WTC11 (cell line): ENCODE measurements around the gene ARMC9. TPM values are rescaled to one million over a fixed set of nuclear protein-coding genes. Genes with fewer than 3 reads are reported as not detected.
A peak's percentile ranks its signal among the peaks of the same experiment; 100 is the strongest.

Source experiments
- ATAC-seq: fragments of 200-7000 bp; cut with Tn5 transposase; 2 replicates; pipeline ENCODE4 v1.10.0; 2021; ENCODE audit warnings: mild to moderate bottlenecking, moderate library complexity
- CTCF ChIA-PET: fragments of 300-600 bp; sonication (Branson Sonifier 250); formaldehyde crosslinking; loops from one replicate; lab custom pipeline; 2021; ENCODE audit warnings: antibody characterized with exemption; lab: Charles Lee
- POLR2A ChIA-PET: fragments of 350-600 bp; sonication (Branson Sonifier 250); formaldehyde crosslinking; loops from one replicate; lab custom pipeline; 2021; ENCODE audit warnings: antibody characterized with exemption; lab: Charles Lee
- DNase-seq: peaks from one replicate; pipeline ENCODE4 v3.0.0; 2021; ENCODE audit warnings: low spot score
- H3K27ac Mint-ChIP-seq: 2 replicates; pipeline ENCODE4 v1.8.0; 2021; ENCODE audit warnings: mixed read lengths
- H3K27me3 Mint-ChIP-seq: 2 replicates; pipeline ENCODE4 v1.8.0; 2021; ENCODE audit warnings: low read depth, mild to moderate bottlenecking, moderate library complexity, mixed read lengths
- H3K36me3 Mint-ChIP-seq: 2 replicates; pipeline ENCODE4 v1.8.0; 2021; ENCODE audit warnings: mixed read lengths
- H3K4me1 Mint-ChIP-seq: 2 replicates; pipeline ENCODE4 v1.8.0; 2022; ENCODE audit warnings: mixed read lengths
- H3K4me3 Mint-ChIP-seq: 2 replicates; pipeline ENCODE4 v1.8.0; 2021; ENCODE audit warnings: mild to moderate bottlenecking, moderate library complexity, mixed read lengths
- H3K9me3 Mint-ChIP-seq: 2 replicates; pipeline ENCODE4 v1.8.0; 2021; ENCODE audit warnings: mixed read lengths
- ESRRA ChIP-seq: sonication (generic); formaldehyde crosslinking; IDR thresholded peaks from 2 replicates; pipeline ENCODE4 v1.8.1; 2022; ENCODE audit warnings: mild to moderate bottlenecking, missing genetic modification reagents, borderline replicate concordance
- ETV6 ChIP-seq: sonication (generic); formaldehyde crosslinking; IDR thresholded peaks from 2 replicates; pipeline ENCODE4 v1.8.1; 2022; ENCODE audit warnings: mild to moderate bottlenecking, missing genetic modification reagents
- GRHL2 ChIP-seq: fragments of 250-450 bp; sonication (Bioruptor Pico); IDR thresholded peaks from 2 replicates; pipeline ENCODE4 v1.8.0; 2022; ENCODE audit warnings: mild to moderate bottlenecking, moderate library complexity; ENCODE audit not compliant: insufficient replicate concordance, severe bottlenecking
- KAT7 ChIP-seq: sonication (generic); formaldehyde crosslinking; IDR thresholded peaks from 2 replicates; pipeline ENCODE4 v1.8.1; 2023; ENCODE audit warnings: missing genetic modification reagents, mild to moderate bottlenecking, borderline replicate concordance
- NFATC4 ChIP-seq: fragments of 250-450 bp; sonication (Bioruptor Pico); IDR thresholded peaks from 2 replicates; pipeline ENCODE4 v1.9.0; 2021; ENCODE audit warnings: mild to moderate bottlenecking
- NR2C2 ChIP-seq: sonication (generic); formaldehyde crosslinking; IDR thresholded peaks from 2 replicates; pipeline ENCODE4 v1.8.0; 2022; ENCODE audit warnings: mild to moderate bottlenecking, missing genetic modification reagents
- PRDM15 ChIP-seq: sonication (generic); formaldehyde crosslinking; IDR thresholded peaks from 2 replicates; pipeline ENCODE4 v1.8.0; 2022; ENCODE audit warnings: missing genetic modification reagents
- PRRX2 ChIP-seq: fragments of 250-450 bp; sonication (Bioruptor Pico); IDR thresholded peaks from 2 replicates; pipeline ENCODE4 v1.8.0; 2021; ENCODE audit warnings: mild to moderate bottlenecking
- SOX15 ChIP-seq: fragments of 250-450 bp; sonication (Bioruptor Pico); IDR thresholded peaks from 2 replicates; pipeline ENCODE4 v1.9.0; 2021; ENCODE audit warnings: mild to moderate bottlenecking
- TCF7 ChIP-seq: sonication (generic); formaldehyde crosslinking; IDR thresholded peaks from 2 replicates; pipeline ENCODE4 v1.8.0; 2022; ENCODE audit warnings: mild to moderate bottlenecking, low read depth, missing genetic modification reagents, moderate library complexity
- TP53 ChIP-seq: sonication (generic); formaldehyde crosslinking; IDR thresholded peaks from 2 replicates; pipeline ENCODE4 v1.8.1; 2023; ENCODE audit warnings: mild to moderate bottlenecking, missing genetic modification reagents
- ZBTB43 ChIP-seq: sonication (generic); formaldehyde crosslinking; IDR thresholded peaks from 2 replicates; pipeline ENCODE4 v1.8.1; 2023; ENCODE audit warnings: mild to moderate bottlenecking, missing genetic modification reagents
- ZNF138 ChIP-seq: sonication (generic); formaldehyde crosslinking; conservative IDR thresholded peaks from 2 replicates; pipeline ENCODE4 v1.8.1; 2022; ENCODE audit warnings: mild to moderate bottlenecking, moderate library complexity, missing genetic modification reagents
- ZNF263 ChIP-seq: sonication (generic); formaldehyde crosslinking; IDR thresholded peaks from 2 replicates; pipeline ENCODE4 v1.8.1; 2022; ENCODE audit warnings: low read depth, mild to moderate bottlenecking, moderate library complexity, missing genetic modification reagents
- ZNF281 ChIP-seq: sonication (generic); formaldehyde crosslinking; IDR thresholded peaks from 2 replicates; pipeline ENCODE4 v1.8.0; 2023; ENCODE audit warnings: mild to moderate bottlenecking, missing genetic modification reagents
- ZNF416 ChIP-seq: fragments of 250-450 bp; sonication (Bioruptor Pico); IDR thresholded peaks from 2 replicates; pipeline ENCODE4 v1.9.0; 2021; ENCODE audit warnings: mild to moderate bottlenecking, inconsistent platforms
- ZNF425 ChIP-seq: fragments of 250-450 bp; sonication (Bioruptor Pico); conservative IDR thresholded peaks from 2 replicates; pipeline ENCODE4 v1.9.0; 2021; ENCODE audit warnings: mild to moderate bottlenecking
- total RNA-seq: library from RNA; stranded (reverse); gene quantifications from 3 replicates; pipeline ENCODE4 v1.2.3, GENCODE V29; 2021
- TF ChIP-seq, protein P1 (sequence below): sonication (generic); formaldehyde crosslinking; IDR thresholded peaks from 2 replicates; pipeline ENCODE4 v1.8.0; 2023; ENCODE audit warnings: missing genetic modification reagents, mild to moderate bottlenecking, borderline replicate concordance

ARMC9 gene
- total RNA-seq, 1 experiment from 2014 or later, result 34.9 TPM

DNA sequence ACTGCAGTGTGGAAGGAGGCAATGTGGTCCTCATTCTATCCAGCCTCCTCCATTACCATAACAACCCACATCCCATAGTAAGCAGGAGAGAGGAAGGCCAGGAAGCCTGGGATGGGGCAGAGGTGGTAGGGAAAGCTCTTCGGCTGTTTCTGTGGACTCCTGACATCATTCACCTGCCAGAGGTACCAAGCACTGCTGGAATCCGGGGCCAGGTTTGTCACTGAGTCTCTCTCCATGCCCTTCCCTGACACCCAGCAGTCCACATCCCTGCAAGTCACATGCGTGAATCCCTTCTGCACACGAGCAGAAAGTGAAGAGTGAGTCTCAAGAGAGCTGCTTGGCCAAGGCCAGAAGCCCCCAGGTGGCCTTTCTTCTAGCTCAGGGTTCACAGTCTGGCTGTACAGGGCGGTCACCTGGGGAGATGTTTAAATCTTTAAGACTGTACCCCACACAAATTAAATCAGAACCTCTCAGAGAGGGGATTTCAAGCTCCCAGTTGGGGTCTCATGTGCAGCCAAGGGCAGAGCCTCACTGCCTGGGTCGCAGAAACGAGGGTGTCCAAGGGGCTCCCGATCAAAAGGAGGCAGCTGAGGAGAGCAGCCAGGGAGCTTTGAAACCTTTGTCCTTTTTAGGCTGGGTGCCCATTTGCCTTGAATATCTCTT lies 94.2 kb downstream of the ARMC9 start:
- no peak for ATAC-seq
- H3K36me3 Mint-ChIP-seq, result peaks cover 14% of the 10 kb centered on the region
- TF ChIP-seq TCF7 (no peak), KAT7 (CRISPR knock-in tag) (no peak), ZNF263 (CRISPR knock-in tag) (no peak), NR2C2 (CRISPR knock-in tag) (no peak), TP53 (no peak), ZBTB43 (no peak), ETV6 (CRISPR knock-in tag) (no peak)
- TF ChIP-seq, all 79 proteins: peak for 0
- peak overlapping the region; percentile 34; the same call in 1 of the 2 replicates for H3K27ac Mint-ChIP-seq
- DNase-seq, result no peak
- H3K27me3 Mint-ChIP-seq, result no peaks in the 10 kb centered on the region
- ChIA-PET POLR2A (interaction anchor here (0.6 kb wide), 1 partner anchor 107 kb away, joined by 7 read pairs; no protein-coding TSS in a partner anchor), CTCF (interaction anchor here (0.8 to 1.3 kb wide), 4 partner anchors 102 to 159 kb away, joined by 3 to 4 read pairs (median 3); no protein-coding TSS in a partner anchor)
- H3K4me1 Mint-ChIP-seq, result peaks cover 16% of the 10 kb centered on the region
- no peak overlapping the region for H3K4me3 Mint-ChIP-seq
- 0 out of 2 replicates have a peak, but pooled peaks cover under 1% of the 10 kb centered on the region for H3K9me3 Mint-ChIP-seq

DNA sequence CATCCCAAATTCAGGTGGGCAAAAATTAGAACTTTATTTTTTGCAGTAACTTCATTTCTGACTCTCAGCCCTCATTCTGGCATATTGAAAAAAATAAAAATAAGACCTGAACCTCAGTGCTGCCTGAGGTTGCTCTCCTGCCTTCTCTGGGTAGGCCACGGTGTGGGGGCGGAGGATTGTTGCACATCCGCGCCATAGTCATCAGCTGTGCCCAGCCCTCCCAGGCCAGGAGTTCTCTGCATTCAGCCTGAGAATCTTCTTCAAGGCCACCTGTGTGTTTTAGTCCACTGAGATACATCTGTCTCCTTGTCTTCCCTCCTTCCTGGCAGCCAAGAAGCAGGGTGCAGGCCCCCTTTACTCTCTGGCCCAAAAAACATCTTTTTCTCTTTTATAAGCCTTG lies 94.7 kb downstream of the ARMC9 start:
- no peak for ATAC-seq
- ChIA-PET CTCF (interaction anchor here (0.8 to 1.3 kb wide), 4 partner anchors 101 to 159 kb away, joined by 3 to 4 read pairs (median 3); no protein-coding TSS in a partner anchor), POLR2A (no interaction called here)
- no peaks in the 10 kb centered on the region for H3K27me3 Mint-ChIP-seq
- H3K27ac Mint-ChIP-seq, result no peak overlapping the region
- no peaks in the 10 kb centered on the region for H3K9me3 Mint-ChIP-seq
- H3K4me3 Mint-ChIP-seq, result no peak overlapping the region
- DNase-seq, result no peak
- peaks cover 13% of the 10 kb centered on the region for H3K36me3 Mint-ChIP-seq
- peaks cover 19% of the 10 kb centered on the region for H3K4me1 Mint-ChIP-seq
- no peak for TF ChIP-seq PRRX2 (CRISPR knock-in tag)
- TF ChIP-seq KAT7 (CRISPR knock-in tag), result no peak
- TF ChIP-seq ESRRA (CRISPR knock-in tag), result no peak
- TF ChIP-seq GRHL2 (CRISPR knock-in tag), result no peak
- no peak for TF ChIP-seq ZNF281 (CRISPR knock-in tag)
- TF ChIP-seq SOX15 (CRISPR knock-in tag), result no peak
- no peak for TF ChIP-seq PRDM15 (CRISPR knock-in tag)
- TF ChIP-seq ZNF138 (CRISPR knock-in tag), result no peak
- TF ChIP-seq ZNF425 (CRISPR knock-in tag), result no peak
- TF ChIP-seq ZBTB43, result no peak
- TF ChIP-seq NFATC4 (CRISPR knock-in tag), result no peak
- TF ChIP-seq, protein P1, sequence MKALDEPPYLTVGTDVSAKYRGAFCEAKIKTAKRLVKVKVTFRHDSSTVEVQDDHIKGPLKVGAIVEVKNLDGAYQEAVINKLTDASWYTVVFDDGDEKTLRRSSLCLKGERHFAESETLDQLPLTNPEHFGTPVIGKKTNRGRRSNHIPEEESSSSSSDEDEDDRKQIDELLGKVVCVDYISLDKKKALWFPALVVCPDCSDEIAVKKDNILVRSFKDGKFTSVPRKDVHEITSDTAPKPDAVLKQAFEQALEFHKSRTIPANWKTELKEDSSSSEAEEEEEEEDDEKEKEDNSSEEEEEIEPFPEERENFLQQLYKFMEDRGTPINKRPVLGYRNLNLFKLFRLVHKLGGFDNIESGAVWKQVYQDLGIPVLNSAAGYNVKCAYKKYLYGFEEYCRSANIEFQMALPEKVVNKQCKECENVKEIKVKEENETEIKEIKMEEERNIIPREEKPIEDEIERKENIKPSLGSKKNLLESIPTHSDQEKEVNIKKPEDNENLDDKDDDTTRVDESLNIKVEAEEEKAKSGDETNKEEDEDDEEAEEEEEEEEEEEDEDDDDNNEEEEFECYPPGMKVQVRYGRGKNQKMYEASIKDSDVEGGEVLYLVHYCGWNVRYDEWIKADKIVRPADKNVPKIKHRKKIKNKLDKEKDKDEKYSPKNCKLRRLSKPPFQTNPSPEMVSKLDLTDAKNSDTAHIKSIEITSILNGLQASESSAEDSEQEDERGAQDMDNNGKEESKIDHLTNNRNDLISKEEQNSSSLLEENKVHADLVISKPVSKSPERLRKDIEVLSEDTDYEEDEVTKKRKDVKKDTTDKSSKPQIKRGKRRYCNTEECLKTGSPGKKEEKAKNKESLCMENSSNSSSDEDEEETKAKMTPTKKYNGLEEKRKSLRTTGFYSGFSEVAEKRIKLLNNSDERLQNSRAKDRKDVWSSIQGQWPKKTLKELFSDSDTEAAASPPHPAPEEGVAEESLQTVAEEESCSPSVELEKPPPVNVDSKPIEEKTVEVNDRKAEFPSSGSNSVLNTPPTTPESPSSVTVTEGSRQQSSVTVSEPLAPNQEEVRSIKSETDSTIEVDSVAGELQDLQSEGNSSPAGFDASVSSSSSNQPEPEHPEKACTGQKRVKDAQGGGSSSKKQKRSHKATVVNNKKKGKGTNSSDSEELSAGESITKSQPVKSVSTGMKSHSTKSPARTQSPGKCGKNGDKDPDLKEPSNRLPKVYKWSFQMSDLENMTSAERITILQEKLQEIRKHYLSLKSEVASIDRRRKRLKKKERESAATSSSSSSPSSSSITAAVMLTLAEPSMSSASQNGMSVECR, result no peak
- TF ChIP-seq ZNF416 (CRISPR knock-in tag), result no peak
